Measurements from ENCODE around the gene TAS2R1.

DNA sequence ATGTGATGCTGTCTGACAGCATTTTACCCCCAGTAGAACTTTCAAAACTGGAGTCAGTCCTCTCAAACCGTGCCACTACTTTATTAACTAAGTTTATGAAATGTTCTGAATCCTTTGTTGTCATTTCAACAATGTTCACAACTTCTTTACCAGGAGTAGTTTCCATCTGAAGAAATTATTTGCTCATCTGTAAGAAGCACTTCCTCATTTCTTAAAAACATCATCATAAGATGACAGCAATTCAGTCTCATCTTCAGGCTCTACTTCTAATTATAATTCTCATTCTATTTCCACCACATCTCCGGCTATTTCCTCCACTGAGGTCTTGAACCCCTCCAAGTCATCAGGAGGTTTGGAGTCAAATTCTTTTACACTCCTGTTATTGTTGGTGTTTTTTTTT is 2.3 kb upstream of the TAS2R1 start:
- TF ChIP-seq GATA2 (IDR thresholded peaks at IDR 0.05; ENCODE audit: low read depth, low read length) (no peak), GATA3 (IDR thresholded peaks at IDR 0.05; ENCODE audit: low read depth, low read length) (no peak)

Data from SH-SY5Y (cell line).